ENCODE results near the gene LRRC58. TPM values are rescaled to one million over a fixed set of nuclear protein-coding genes. Genes with fewer than 3 reads are reported as not detected.
"Not testable (repeated sequence)": the region's sequence is repeated elsewhere in the genome, so short reads cannot be mapped to it uniquely, and the experiment has no call there.

Gene LRRC58
- total RNA-seq, 1 donor from 2014 or later: 29.4 TPM

DNA sequence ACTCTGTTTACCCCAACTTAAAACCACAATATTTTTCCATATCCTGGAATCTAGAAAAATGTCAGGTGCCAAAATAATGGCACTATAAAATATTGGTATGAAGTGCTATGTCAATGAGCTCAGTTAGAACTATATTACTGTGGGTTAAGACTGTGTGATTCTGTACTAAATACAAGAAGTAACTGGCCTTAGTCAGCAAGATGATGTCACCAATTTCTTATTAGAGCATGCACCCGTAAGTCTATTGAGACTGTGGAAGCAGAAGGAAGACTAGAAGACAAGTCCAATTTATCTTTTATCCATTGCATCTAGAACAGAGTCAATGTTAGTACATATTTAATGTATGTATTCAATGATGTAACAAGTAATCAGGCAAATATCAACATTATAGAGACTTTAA is 25.0 kb downstream of the LRRC58 start:
- no peak overlapping the region for H3K27ac Mint-ChIP-seq
- peaks cover 5% of the 10 kb centered on the region for H3K4me1 Mint-ChIP-seq
- H3K27me3 Mint-ChIP-seq: no peaks in the 10 kb centered on the region
- no peak overlapping the region for H3K4me3 Mint-ChIP-seq
- H3K9me3 Mint-ChIP-seq: no peaks in the 10 kb centered on the region
- no peak for DNase-seq
- intact Hi-C loops (cut with micrococcal nuclease): no loop called here
- H3K36me3 Mint-ChIP-seq (ENCODE audit: low read depth): peaks cover 30% of the 10 kb centered on the region

DNA sequence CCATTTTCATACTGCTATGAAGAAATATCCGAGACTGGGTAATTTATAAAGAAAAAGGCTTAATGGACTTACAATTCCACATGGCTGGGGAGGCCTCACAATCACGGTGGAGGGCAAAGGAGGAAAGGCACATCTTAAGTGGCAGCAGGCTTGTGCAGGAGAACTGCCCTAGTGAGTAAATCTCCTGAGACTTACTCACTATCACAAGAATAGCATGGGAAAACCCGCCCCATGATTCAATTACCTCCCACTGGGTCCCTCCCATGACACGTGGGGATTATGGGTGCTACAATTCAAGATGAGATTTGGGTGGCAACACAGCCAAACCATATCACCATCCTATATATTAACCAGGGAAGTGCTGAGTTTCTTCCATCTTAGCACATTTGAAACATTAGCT is 25.4 kb downstream of the LRRC58 start:
- DNase-seq; H3K27me3 Mint-ChIP-seq; intact Hi-C loops (cut with micrococcal nuclease); H3K9me3 Mint-ChIP-seq; H3K4me3 Mint-ChIP-seq; H3K4me1 Mint-ChIP-seq; H3K27ac Mint-ChIP-seq: not testable (repeated sequence)
- H3K36me3 Mint-ChIP-seq (ENCODE audit: low read depth): peaks cover 29% of the 10 kb centered on the region

DNA sequence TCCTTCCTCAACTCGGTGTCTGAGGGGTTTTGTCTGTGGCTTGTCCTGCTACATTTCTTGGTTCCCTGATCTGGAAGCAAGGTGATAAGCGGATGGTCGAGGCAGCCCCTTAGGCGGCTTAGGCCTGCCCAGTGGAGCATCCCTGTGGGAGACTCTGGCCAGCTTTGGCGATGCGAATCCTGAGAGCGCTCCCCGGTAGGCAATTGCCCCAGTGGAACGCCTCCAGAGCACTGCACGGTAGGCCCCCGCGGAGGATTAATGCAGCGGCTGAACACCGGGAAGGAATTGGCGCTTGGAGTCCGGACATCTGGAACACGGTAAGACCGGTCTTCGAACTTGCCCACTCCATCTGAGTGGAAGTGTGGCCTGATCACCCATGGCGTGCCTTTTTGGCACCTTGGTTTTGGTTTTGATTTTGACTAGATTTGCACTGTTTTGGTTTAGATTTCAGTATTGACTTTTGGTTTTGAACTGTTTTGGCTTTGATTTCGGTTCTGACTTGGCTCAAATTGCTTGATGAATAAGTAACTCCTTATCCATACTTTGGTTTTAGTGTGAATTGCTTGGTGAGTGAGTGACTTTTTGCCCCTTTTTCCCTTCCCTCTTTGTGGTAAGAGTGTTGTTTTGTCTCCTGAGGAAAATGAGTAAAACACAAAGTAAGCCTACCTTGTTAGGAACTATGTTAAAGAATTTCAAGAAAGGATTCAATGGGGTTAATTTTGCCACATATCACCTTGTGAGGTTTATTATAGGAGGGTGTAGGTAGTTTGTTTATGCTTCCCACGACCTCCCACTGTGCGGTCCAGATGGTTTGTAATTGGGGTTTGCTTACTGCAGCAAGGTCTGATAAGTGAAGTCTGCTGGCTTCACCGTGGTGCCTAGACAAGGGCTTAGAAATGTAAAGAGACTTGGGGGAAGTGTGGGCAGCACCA is 37.0 kb downstream of the LRRC58 start:
- Mint-ChIP-seq H3K4me1 (peaks cover 5% of the 10 kb centered on the region), H3K27ac (no peak overlapping the region), H3K27me3 (no peaks in the 10 kb centered on the region), H3K9me3 (peaks cover 18% of the 10 kb centered on the region), H3K4me3 (no peak overlapping the region), H3K36me3 (ENCODE audit: low read depth) (peaks cover 14% of the 10 kb centered on the region)
- peak; percentile 53 for DNase-seq
- intact Hi-C loops (cut with micrococcal nuclease): no loop called here

DNA sequence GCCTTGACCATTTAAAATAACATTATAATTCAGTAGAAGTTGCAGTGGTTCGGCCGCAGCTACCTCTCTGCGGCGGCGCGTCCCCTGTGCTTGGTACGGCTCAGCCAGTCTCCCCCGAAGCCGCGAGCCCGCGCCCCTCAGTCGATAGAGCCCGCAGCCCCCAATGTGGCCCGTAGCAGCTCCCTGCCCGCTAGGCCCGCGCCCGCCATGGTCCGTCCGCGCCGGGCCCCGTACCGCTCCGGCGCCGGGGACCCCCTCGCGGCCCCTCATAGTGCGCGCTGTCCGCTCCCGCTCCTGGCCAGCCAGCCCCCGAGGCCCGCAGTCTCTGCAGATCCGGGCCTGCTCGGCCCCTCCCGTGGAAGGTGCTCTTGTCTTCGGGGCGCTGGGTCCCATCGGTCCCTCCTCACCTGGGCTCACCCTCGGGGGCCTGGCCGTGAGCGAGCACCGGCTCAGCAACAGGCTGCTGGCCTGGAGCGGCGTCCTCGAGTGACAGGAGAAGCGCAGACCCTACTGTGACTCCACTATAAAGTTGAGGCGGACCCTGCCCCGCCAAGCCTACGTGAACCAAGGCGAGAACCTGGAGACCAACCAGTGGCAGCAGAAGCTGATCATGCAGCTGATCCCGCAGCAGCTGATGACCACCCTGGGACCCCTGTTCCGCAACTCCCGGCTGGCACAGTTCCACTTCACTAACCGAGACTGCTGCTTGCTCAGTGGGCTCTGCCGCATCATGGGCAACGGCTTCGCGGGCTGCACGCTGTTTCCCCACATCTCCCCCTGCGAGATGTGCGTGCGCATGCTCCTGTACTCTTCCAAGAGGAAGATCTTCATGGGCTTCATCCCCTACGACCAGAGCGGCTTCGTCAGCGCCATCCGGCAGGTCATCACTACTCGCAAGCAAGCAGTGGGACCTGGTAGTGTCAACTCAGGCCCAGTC is 42.4 kb downstream of the LRRC58 start:
- no peak for DNase-seq
- Mint-ChIP-seq H3K36me3 (ENCODE audit: low read depth) (no peaks in the 10 kb centered on the region), H3K27me3 (peaks cover 2% of the 10 kb centered on the region), H3K9me3 (no peaks in the 10 kb centered on the region), H3K4me3 (no peak overlapping the region), H3K4me1 (no peaks in the 10 kb centered on the region), H3K27ac (no peak overlapping the region)
- intact Hi-C loops (cut with micrococcal nuclease): no loop called here

DNA sequence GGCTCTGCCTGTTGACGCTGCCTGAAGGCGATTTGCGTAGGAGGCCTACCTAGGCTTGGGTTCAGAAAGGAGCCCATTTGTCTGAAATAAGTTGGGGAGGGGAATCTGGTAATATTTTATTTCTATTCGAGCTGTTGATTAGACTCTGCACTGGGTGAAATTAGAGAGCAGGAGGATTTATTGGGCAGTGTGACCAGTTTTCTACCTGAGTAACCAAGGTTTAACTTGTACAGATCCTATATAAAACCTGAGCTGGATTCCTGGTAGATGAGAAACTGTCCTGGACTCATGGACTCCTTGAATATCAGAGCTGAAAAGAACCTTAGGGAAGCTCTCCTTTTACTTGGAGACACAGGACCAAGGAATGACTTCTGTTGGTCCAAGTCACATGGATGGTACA is 44.5 kb downstream of the LRRC58 start:
- intact Hi-C loops (cut with micrococcal nuclease): no loop called here
- no peak overlapping the region for H3K27ac Mint-ChIP-seq
- no peak for DNase-seq
- no peaks in the 10 kb centered on the region for H3K9me3 Mint-ChIP-seq
- peaks cover 2% of the 10 kb centered on the region for H3K27me3 Mint-ChIP-seq
- no peaks in the 10 kb centered on the region for H3K4me1 Mint-ChIP-seq
- no peaks in the 10 kb centered on the region for H3K36me3 Mint-ChIP-seq (ENCODE audit: low read depth)
- no peak overlapping the region for H3K4me3 Mint-ChIP-seq

DNA sequence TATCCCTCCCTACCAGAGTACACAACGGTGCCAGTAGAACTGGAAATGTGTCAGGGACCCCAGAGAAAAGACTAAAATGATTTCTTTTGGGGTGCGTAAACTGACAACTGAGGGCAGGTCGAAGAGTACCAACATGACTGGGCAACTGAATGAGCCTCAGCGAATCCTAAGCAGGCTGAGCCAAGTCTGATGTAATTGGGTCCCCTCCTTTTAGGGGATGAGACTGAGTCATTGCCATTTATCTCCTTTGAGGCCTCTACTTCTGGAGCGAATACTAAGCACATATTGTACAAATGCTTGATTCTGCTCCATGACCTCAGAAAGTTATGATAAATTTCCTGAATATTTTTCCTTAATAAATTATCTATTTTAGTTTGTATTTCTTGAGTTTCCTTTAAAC is 46.8 kb downstream of the LRRC58 start:
- Mint-ChIP-seq H3K4me3 (no peak overlapping the region), H3K4me1 (no peaks in the 10 kb centered on the region), H3K27ac (no peak overlapping the region), H3K27me3 (peaks cover 7% of the 10 kb centered on the region), H3K9me3 (no peaks in the 10 kb centered on the region), H3K36me3 (ENCODE audit: low read depth) (no peaks in the 10 kb centered on the region)
- intact Hi-C loops (cut with micrococcal nuclease): no loop called here
- no peak for DNase-seq

DNA sequence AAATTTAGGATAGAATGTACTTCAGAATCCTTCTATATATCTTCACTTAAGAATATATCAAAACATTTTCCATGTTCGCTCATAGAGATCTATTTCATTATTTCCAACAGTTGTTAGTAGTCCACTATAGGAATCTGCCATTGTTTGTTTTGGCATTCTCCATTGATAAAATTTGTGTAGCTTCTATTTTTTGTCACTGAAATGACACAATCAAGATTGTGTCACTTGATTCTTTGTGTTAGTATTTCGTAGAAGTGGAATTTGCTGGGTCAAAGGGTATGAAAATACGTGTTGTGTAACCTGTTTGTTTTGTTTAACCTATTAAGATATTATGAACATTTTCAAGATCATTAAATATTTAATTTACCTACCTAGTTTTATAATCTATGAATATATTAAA is 48.2 kb downstream of the LRRC58 start:
- Mint-ChIP-seq H3K36me3 (ENCODE audit: low read depth) (no peaks in the 10 kb centered on the region), H3K4me3 (no peak overlapping the region), H3K27me3 (peaks cover 10% of the 10 kb centered on the region), H3K4me1 (no peaks in the 10 kb centered on the region), H3K9me3 (no peaks in the 10 kb centered on the region), H3K27ac (no peak overlapping the region)
- DNase-seq: no peak
- intact Hi-C loops (cut with micrococcal nuclease): no loop called here

DNA sequence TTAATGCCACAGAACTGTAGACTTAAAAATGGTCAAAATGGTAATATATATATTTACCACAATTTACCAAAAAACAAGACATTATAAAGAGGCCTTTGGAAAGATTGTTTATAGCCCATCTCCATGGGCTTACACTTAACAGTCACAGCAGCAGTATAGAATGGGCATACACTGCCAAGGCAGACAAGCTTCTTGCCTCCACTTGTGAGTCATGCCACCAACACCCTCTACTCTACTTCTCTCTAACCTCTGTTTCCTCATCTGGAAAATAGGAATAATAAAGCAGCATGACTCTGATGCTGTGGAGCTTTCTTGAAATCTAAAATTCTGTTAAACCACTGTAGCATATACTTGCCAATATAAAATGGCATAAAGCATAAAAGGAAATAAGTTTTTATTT is 49.8 kb downstream of the LRRC58 start:
- no peak overlapping the region for H3K4me3 Mint-ChIP-seq
- no peak for DNase-seq
- intact Hi-C loops (cut with micrococcal nuclease): no loop called here
- no peaks in the 10 kb centered on the region for H3K9me3 Mint-ChIP-seq
- H3K4me1 Mint-ChIP-seq: no peaks in the 10 kb centered on the region
- H3K27me3 Mint-ChIP-seq: peaks cover 13% of the 10 kb centered on the region
- no peaks in the 10 kb centered on the region for H3K36me3 Mint-ChIP-seq (ENCODE audit: low read depth)
- no peak overlapping the region for H3K27ac Mint-ChIP-seq

DNA sequence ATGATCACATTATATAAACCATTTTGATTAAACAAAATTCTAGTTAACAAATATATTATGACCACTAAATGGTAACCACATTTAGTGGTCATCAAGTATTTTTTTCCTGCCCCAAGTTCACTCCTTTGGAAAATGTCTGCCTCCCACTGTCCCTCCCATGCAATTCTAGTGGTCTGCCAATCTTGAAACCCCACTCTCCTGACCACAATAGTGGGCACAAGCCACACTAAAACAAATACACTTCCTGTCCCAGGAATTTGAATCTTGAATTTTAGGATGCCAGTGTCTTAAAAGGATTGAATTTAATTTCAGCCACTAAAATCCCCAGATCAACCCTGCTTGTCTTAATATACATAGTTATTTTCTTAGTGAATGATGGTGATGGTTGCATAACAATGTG is 50.2 kb downstream of the LRRC58 start:
- no peaks in the 10 kb centered on the region for H3K36me3 Mint-ChIP-seq (ENCODE audit: low read depth)
- no peak overlapping the region for H3K4me3 Mint-ChIP-seq
- H3K27ac Mint-ChIP-seq: no peak overlapping the region
- no peak for DNase-seq
- no peaks in the 10 kb centered on the region for H3K4me1 Mint-ChIP-seq
- peaks cover 2% of the 10 kb centered on the region for H3K9me3 Mint-ChIP-seq
- intact Hi-C loops (cut with micrococcal nuclease): no loop called here
- peaks cover 16% of the 10 kb centered on the region for H3K27me3 Mint-ChIP-seq

DNA sequence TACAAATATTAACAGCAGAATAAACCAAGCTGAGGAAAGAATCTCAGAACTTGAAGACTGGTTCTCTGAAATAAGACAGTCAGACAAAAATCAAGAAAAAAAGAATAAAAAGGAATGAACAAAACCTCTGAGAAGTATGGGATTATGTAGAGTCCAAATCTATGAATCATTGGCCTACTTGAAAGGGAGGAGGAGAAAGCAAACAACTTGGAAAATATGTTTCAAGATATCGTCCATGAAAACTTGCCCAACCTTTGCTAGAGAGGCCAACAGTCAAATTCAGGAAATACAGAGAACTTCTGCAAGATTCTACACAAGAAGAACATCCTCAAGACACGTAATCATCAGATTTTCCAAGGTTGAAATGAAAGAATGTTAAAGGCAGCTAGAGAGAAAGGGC is 57.6 kb downstream of the LRRC58 start:
- H3K4me1 Mint-ChIP-seq; H3K27ac Mint-ChIP-seq; intact Hi-C loops (cut with micrococcal nuclease); H3K36me3 Mint-ChIP-seq (ENCODE audit: low read depth); H3K9me3 Mint-ChIP-seq; DNase-seq; H3K4me3 Mint-ChIP-seq: not testable (repeated sequence)
- H3K27me3 Mint-ChIP-seq: peaks cover 15% of the 10 kb centered on the region

DNA sequence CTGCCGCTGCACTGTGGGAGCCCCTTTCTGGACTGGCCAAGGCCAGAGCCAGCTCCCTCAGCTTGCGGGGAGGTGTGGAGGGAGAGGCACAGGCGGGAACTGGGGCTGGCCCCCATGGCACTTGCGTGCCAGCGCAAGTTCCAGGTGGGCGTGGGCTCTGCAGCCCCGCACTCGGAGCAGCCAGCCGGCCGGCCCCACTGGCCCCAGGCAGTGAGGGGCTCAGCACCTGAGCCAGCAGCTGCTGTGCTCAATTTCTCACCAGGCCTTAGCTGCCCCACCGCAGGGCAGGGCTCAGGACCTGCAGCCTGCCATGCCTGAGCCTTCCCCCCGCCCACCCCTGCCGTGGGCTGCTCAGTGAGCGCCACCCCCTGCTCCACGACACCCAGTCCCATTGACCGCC is 59.5 kb downstream of the LRRC58 start:
- H3K9me3 Mint-ChIP-seq: peaks cover 10% of the 10 kb centered on the region
- H3K27ac Mint-ChIP-seq: no peak overlapping the region
- no peaks in the 10 kb centered on the region for H3K36me3 Mint-ChIP-seq (ENCODE audit: low read depth)
- intact Hi-C loops (cut with micrococcal nuclease): no loop called here
- no peaks in the 10 kb centered on the region for H3K4me1 Mint-ChIP-seq
- H3K4me3 Mint-ChIP-seq: no peak overlapping the region
- H3K27me3 Mint-ChIP-seq: peaks cover 27% of the 10 kb centered on the region
- no peak for DNase-seq

DNA sequence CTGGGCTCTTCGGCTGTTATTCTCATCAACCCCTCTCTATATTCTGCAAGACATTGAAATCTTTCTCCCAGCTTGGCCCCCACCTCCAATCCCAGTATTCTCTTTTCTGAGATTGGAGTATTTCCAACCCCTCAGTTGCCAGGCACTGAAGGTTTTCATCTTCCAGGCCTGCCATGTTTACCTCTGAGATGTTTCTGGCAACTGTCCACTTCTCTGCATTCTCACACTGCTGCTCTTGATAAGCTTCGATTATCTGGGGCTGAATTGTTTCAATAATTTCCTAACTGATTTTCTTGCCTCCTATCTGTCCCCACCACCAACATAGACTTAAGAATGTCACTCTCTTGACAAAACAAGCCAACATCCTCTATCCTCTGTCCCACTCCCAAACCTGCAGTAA is 62.7 kb downstream of the LRRC58 start:
- Mint-ChIP-seq H3K27ac (no peak overlapping the region), H3K36me3 (ENCODE audit: low read depth) (no peaks in the 10 kb centered on the region), H3K4me1 (no peaks in the 10 kb centered on the region), H3K4me3 (no peak overlapping the region), H3K27me3 (peaks cover 50% of the 10 kb centered on the region), H3K9me3 (peaks cover 4% of the 10 kb centered on the region)
- no peak for DNase-seq
- intact Hi-C loops (cut with micrococcal nuclease): no loop called here

DNA sequence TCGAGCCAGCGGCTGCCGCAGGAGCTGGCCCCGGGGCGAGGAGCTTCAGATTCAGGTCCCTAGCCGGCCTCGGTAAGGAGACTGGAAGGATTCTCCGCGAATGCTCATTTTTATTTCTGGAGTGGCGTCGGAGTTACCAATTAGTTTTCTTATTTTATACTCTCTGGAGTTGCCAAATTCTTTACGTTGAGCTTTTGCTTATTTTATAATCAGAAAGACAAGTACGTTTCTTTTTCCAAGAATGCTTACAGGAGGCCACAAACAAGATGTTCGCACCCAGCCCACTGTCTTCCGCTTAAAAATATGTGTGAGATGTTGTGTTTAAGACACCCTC is 63.7 kb downstream of the LRRC58 start:
- Mint-ChIP-seq H3K36me3 (ENCODE audit: low read depth) (no peaks in the 10 kb centered on the region), H3K27ac (no peak overlapping the region), H3K27me3 (peaks cover 58% of the 10 kb centered on the region), H3K9me3 (peaks cover 4% of the 10 kb centered on the region), H3K4me1 (no peaks in the 10 kb centered on the region), H3K4me3 (no peak overlapping the region)
- DNase-seq: no peak
- intact Hi-C loops (cut with micrococcal nuclease): no loop called here

DNA sequence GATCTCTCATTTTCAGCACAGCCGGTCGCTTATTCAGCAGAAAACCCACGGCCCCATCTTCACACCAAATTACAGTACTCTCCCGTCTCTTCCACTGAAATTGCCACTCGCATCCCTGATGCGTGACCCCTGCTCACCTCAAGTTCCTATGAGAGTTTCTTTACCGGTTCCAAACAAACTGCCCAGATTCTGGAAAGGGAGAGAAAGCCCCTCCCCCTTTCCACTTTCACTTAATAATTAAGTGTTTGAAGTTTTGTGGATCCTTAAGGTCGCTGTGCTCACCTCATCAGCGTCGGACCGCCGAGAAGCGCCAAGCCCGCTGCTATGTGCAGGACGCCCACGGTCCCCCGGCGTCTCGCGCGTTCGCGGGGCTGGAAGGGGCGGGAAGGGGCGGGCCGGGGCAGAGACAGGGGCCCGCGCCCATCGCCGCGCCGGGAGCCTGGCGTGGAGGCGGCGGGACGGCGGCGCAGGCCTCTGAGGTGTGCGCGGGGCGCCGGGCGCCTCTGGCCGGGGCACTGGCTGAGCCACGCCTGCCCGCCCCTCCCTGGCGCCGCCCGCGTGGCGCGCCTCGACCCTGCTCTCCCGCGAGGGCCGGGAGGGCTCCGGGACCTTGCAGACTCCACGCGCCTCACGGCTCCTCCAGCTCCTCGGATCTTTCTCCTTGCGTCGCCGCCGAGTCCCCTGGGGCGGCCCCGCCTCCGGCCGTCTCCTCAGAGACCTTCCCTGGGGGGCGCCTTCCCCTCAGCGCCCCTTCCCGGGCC is 64.2 kb downstream of the LRRC58 start, which contains the start of gene GPR156:
Gene GPR156, minus strand, starts transcription at position 476 of the 761 bp plus-strand sequence. CDS start 41,124 bp downstream, outside the sequence.
- no peak for DNase-seq
- intact Hi-C loops (cut with micrococcal nuclease): no loop called here
- peaks cover 4% of the 10 kb centered on the region for H3K9me3 Mint-ChIP-seq
- peaks cover 58% of the 10 kb centered on the region for H3K27me3 Mint-ChIP-seq
- H3K4me3 Mint-ChIP-seq: peak within 1 kb of the TSS; percentile 25
- no peaks in the 10 kb centered on the region for H3K36me3 Mint-ChIP-seq (ENCODE audit: low read depth)
- no peaks in the 10 kb centered on the region for H3K4me1 Mint-ChIP-seq
- H3K27ac Mint-ChIP-seq: no peak within 1 kb of the TSS
